Measurements from ENCODE around the gene SPTB.

The SPTB gene

GRCh38 chr14:64790478-64790877, 89.2 kb downstream of the SPTB start:
- H4K20me1 ChIP-seq (ENCODE audit: insufficient read depth, low read length): no peaks in the 10 kb centered on the region
- no peak overlapping the region for H3K27ac ChIP-seq (ENCODE audit: low read length)
- H3K79me2 ChIP-seq (ENCODE audit: low read length): no peaks in the 10 kb centered on the region
- H3K4me1 ChIP-seq (ENCODE audit: low read length): peaks cover 6% of the 10 kb centered on the region
- no peak for TF ChIP-seq EZH2phosphoT487 (IDR thresholded peaks at IDR 0.05; ENCODE audit: low read depth)
- TF ChIP-seq CTCF (IDR thresholded peaks at IDR 0.05; ENCODE audit: low read depth, low read length): no peak
- H3K4me3 ChIP-seq (ENCODE audit: low read length): no peak overlapping the region
- no peaks in the 10 kb centered on the region for H3K9me3 ChIP-seq (ENCODE audit: insufficient read depth, low read length)
- H3K27me3 ChIP-seq (ENCODE audit: low read depth, low read length): no peaks in the 10 kb centered on the region
- no peak overlapping the region for H3K9ac ChIP-seq (ENCODE audit: low read length)
- no peaks in the 10 kb centered on the region for H3K36me3 ChIP-seq (replicated peaks; ENCODE audit: low read depth, low read length)
- no peak overlapping the region for H3K4me2 ChIP-seq (ENCODE audit: low read length)
- H2AFZ ChIP-seq (ENCODE audit: low read depth, low read length): no peak overlapping the region

GRCh38 chr14:64789696-64790095, 90.0 kb downstream of the SPTB start:
- Histone ChIP-seq H3K79me2 (ENCODE audit: low read length) (no peaks in the 10 kb centered on the region), H3K27me3 (ENCODE audit: low read depth, low read length) (no peaks in the 10 kb centered on the region), H3K4me1 (ENCODE audit: low read length) (peaks cover 6% of the 10 kb centered on the region), H3K36me3 (replicated peaks; ENCODE audit: low read depth, low read length) (no peaks in the 10 kb centered on the region), H2AFZ (ENCODE audit: low read depth, low read length) (no peak overlapping the region), H3K9me3 (ENCODE audit: insufficient read depth, low read length) (no peaks in the 10 kb centered on the region), H3K4me3 (ENCODE audit: low read length) (no peak overlapping the region), H3K4me2 (ENCODE audit: low read length) (no peak overlapping the region), H3K27ac (ENCODE audit: low read length) (no peak overlapping the region), H4K20me1 (ENCODE audit: insufficient read depth, low read length) (no peaks in the 10 kb centered on the region), H3K9ac (ENCODE audit: low read length) (no peak overlapping the region)
- no peak for TF ChIP-seq CTCF (IDR thresholded peaks at IDR 0.05; ENCODE audit: low read depth, low read length)
- no peak for TF ChIP-seq EZH2phosphoT487 (IDR thresholded peaks at IDR 0.05; ENCODE audit: low read depth)

GRCh38 chr14:64788706-64789105, 91.0 kb downstream of the SPTB start:
- Histone ChIP-seq H3K79me2 (ENCODE audit: low read length) (no peaks in the 10 kb centered on the region), H3K4me2 (ENCODE audit: low read length) (no peak overlapping the region), H3K4me3 (ENCODE audit: low read length) (no peak overlapping the region), H3K36me3 (replicated peaks; ENCODE audit: low read depth, low read length) (no peaks in the 10 kb centered on the region), H3K9ac (ENCODE audit: low read length) (no peak overlapping the region), H3K9me3 (ENCODE audit: insufficient read depth, low read length) (no peaks in the 10 kb centered on the region), H2AFZ (ENCODE audit: low read depth, low read length) (no peak overlapping the region), H3K27ac (ENCODE audit: low read length) (no peak overlapping the region), H3K4me1 (ENCODE audit: low read length) (peaks cover 6% of the 10 kb centered on the region), H4K20me1 (ENCODE audit: insufficient read depth, low read length) (no peaks in the 10 kb centered on the region), H3K27me3 (ENCODE audit: low read depth, low read length) (no peaks in the 10 kb centered on the region)
- TF ChIP-seq CTCF (IDR thresholded peaks at IDR 0.05; ENCODE audit: low read depth, low read length) (no peak), EZH2phosphoT487 (IDR thresholded peaks at IDR 0.05; ENCODE audit: low read depth) (no peak)

- H3K27me3 ChIP-seq (ENCODE audit: low read depth, low read length): no peaks in the 10 kb centered on the region
- no peak overlapping the region for H2AFZ ChIP-seq (ENCODE audit: low read depth, low read length)
- no peak overlapping the region for H3K9ac ChIP-seq (ENCODE audit: low read length)
- no peak overlapping the region for H3K4me3 ChIP-seq (ENCODE audit: low read length)
- TF ChIP-seq EZH2phosphoT487 (IDR thresholded peaks at IDR 0.05; ENCODE audit: low read depth): no peak
- TF ChIP-seq CTCF (IDR thresholded peaks at IDR 0.05; ENCODE audit: low read depth, low read length): no peak
- H3K27ac ChIP-seq (ENCODE audit: low read length): no peak overlapping the region
- no peaks in the 10 kb centered on the region for H3K79me2 ChIP-seq (ENCODE audit: low read length)
- no peak overlapping the region for H3K4me2 ChIP-seq (ENCODE audit: low read length)
- H3K36me3 ChIP-seq (replicated peaks; ENCODE audit: low read depth, low read length): no peaks in the 10 kb centered on the region
- H3K4me1 ChIP-seq (ENCODE audit: low read length): peaks cover under 1% of the 10 kb centered on the region
- no peaks in the 10 kb centered on the region for H3K9me3 ChIP-seq (ENCODE audit: insufficient read depth, low read length)
- no peaks in the 10 kb centered on the region for H4K20me1 ChIP-seq (ENCODE audit: insufficient read depth, low read length)
Measured at GRCh38 chr14:64787619-64788018, 92.1 kb downstream of the SPTB start.
